ENCODE data around the gene MAD1L1. TPM values are rescaled to one million over a fixed set of nuclear protein-coding genes. Genes with fewer than 3 reads are reported as not detected.

Gene MAD1L1
- total RNA-seq, 2 experiments from 2014 or later = 40.0 to 44.7 TPM

DNA sequence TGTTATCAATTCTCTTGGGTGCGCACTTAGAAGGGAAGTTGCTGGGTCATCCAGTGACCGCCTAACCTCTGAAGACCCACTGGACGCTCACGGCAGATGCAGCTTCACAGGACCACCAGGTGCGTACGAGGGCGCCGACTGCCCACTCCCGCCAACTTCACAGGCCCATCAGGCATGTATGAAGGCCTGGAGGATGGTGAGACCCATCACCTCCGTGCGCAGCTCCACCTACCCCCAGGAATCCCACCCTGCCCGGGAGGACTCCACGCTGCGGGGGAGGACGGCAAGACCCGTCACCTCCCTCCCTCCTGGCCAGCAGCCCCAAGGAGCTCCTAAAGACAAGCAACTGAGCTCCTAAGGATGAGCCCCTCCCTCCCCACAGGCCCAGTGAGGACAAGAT is 146.9 kb downstream of the MAD1L1 start:
- DNase-seq = no peak
- Mint-ChIP-seq H3K27me3 (no peaks in the 10 kb centered on the region), H3K4me1 (ENCODE audit: low read depth) (peaks cover 30% of the 10 kb centered on the region), H3K9me3 (no peaks in the 10 kb centered on the region), H3K4me3 (no peak overlapping the region), H3K27ac (no peak overlapping the region), H3K36me3 (ENCODE audit: low read depth) (peaks cover 3% of the 10 kb centered on the region)
- intact Hi-C loops (cut with micrococcal nuclease) = no loop called here
- ChIA-PET CTCF (interaction anchor here (1.2 to 1.6 kb wide), 2 partner anchors 13 to 34 kb away, joined by 3 to 4 read pairs; no protein-coding TSS in a partner anchor), POLR2A (interaction anchor here (1.6 to 1.7 kb wide), 2 partner anchors 9 to 20 kb away, joined by 5 to 6 read pairs; no protein-coding TSS in a partner anchor)
- no peak for ATAC-seq
- TF ChIP-seq, protein P1, sequence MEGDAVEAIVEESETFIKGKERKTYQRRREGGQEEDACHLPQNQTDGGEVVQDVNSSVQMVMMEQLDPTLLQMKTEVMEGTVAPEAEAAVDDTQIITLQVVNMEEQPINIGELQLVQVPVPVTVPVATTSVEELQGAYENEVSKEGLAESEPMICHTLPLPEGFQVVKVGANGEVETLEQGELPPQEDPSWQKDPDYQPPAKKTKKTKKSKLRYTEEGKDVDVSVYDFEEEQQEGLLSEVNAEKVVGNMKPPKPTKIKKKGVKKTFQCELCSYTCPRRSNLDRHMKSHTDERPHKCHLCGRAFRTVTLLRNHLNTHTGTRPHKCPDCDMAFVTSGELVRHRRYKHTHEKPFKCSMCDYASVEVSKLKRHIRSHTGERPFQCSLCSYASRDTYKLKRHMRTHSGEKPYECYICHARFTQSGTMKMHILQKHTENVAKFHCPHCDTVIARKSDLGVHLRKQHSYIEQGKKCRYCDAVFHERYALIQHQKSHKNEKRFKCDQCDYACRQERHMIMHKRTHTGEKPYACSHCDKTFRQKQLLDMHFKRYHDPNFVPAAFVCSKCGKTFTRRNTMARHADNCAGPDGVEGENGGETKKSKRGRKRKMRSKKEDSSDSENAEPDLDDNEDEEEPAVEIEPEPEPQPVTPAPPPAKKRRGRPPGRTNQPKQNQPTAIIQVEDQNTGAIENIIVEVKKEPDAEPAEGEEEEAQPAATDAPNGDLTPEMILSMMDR (IDR thresholded peaks at IDR 0.05) = no peak

DNA sequence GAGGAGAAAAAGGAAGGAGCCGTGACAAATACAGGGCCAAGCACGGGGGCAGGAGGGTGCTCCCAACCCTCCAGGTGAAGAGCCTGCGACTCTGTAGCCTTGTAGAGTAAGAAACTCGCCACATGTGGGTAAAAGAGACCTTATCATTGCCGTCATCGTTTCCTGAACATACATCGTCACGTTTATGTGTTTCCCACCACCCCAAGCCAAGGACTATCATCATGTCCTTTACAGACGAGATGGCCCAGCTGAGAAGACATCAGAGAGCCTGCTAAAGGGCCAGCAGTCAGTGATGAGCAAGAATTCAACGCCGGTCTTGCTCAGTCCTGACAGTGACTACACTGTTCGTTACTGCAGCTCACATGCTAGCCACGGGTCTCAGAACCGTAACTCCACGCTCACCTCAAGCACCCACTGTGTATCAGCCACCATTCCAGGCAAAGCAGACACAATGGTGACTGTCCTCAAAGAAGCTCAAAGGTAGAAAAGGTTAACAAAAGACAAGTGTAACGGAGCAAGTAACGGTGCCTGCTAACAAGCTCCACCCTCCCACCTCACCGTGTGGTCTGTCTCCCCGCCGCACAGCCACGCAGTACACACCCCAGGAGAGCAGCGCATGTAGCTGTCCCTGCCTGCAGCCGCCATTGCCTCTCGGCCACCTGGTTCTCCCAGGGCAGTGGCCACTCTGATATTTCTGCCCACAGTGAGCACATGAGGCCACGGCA is 147.8 kb downstream of the MAD1L1 start:
- H3K27me3 Mint-ChIP-seq = no peaks in the 10 kb centered on the region
- peaks cover 31% of the 10 kb centered on the region for H3K4me1 Mint-ChIP-seq (ENCODE audit: low read depth)
- ChIA-PET POLR2A (interaction anchor here (1.6 to 1.7 kb wide), 2 partner anchors 10 to 19 kb away, joined by 5 to 6 read pairs; no protein-coding TSS in a partner anchor), CTCF (interaction anchor here (0.9 to 1.6 kb wide), 2 partner anchors 14 to 35 kb away, joined by 3 to 4 read pairs; no protein-coding TSS in a partner anchor)
- TF ChIP-seq, protein P1 (IDR thresholded peaks at IDR 0.05) = no peak
- no peaks in the 10 kb centered on the region for H3K9me3 Mint-ChIP-seq
- intact Hi-C loops (cut with micrococcal nuclease) = no loop called here
- H3K36me3 Mint-ChIP-seq (ENCODE audit: low read depth) = peaks cover 3% of the 10 kb centered on the region
- ATAC-seq (peak; percentile 63), DNase-seq (peak; percentile 34)
- no peak overlapping the region for H3K4me3 Mint-ChIP-seq
- peak overlapping the region; percentile 58 for H3K27ac Mint-ChIP-seq

DNA sequence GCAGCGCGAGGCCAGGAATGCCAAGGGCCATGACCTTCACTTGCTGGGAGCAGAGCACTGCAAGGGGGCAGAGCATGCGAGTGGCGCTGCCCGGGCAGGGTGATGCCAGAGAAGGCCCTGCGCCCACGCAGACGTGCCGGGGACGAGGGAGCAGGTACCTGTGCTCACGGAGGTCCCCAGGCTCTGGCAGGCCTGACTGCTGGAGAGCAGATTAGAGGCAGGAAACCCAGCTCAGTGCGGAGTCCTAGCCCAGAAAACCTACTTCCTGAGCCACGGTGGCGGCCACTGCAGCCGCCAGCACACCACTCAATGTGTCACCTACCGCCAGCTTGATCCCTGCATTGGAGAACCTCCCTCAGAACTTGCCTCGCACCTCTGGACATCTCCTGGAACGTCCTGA is 148.4 kb downstream of the MAD1L1 start:
- ChIA-PET CTCF (interaction anchor here (0.9 to 1.6 kb wide), 2 partner anchors 14 to 36 kb away, joined by 3 to 4 read pairs; no protein-coding TSS in a partner anchor), POLR2A (interaction anchor here (1.7 kb wide), 1 partner anchor 10 kb away, joined by 6 read pairs; no protein-coding TSS in a partner anchor)
- H3K4me3 Mint-ChIP-seq = no peak overlapping the region
- no peaks in the 10 kb centered on the region for H3K27me3 Mint-ChIP-seq
- DNase-seq = peak; percentile 58
- intact Hi-C loops (cut with micrococcal nuclease) = no loop called here
- H3K4me1 Mint-ChIP-seq (ENCODE audit: low read depth) = peaks cover 37% of the 10 kb centered on the region
- H3K27ac Mint-ChIP-seq = peak overlapping the region; percentile 41
- peak; percentile 73 for ATAC-seq
- H3K36me3 Mint-ChIP-seq (ENCODE audit: low read depth) = peaks cover 3% of the 10 kb centered on the region
- TF ChIP-seq, protein P1 (IDR thresholded peaks at IDR 0.05) = no peak
- H3K9me3 Mint-ChIP-seq = no peaks in the 10 kb centered on the region

DNA sequence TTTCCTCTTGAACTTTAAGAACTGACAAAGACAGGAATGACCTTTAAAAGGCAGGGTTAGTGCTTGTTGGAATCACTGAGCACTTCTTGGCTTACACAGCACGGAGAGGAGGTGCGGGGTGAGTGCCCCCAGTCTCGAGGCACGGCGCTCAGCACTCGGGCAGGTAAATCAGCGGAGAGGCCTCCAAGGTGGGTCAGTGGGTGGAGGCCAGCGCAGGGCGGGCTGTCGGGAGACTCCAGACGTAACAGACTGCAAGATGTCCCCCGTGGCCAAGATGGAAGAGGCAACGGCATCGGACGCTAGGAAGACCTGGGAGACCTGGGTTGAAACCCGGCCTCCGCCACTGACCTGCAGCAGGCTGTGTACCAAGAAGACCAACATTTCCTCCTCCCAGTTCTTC is 149.4 kb downstream of the MAD1L1 start:
- ChIA-PET POLR2A (no interaction called here), CTCF (no interaction called here)
- peaks cover 3% of the 10 kb centered on the region for H3K36me3 Mint-ChIP-seq (ENCODE audit: low read depth)
- TF ChIP-seq, protein P1 (IDR thresholded peaks at IDR 0.05) = no peak
- no peak overlapping the region for H3K4me3 Mint-ChIP-seq
- no peak for DNase-seq
- peaks cover 38% of the 10 kb centered on the region for H3K4me1 Mint-ChIP-seq (ENCODE audit: low read depth)
- no peaks in the 10 kb centered on the region for H3K27me3 Mint-ChIP-seq
- intact Hi-C loops (cut with micrococcal nuclease) = no loop called here
- H3K27ac Mint-ChIP-seq = peak overlapping the region; percentile 4
- ATAC-seq = no peak
- H3K9me3 Mint-ChIP-seq = no peaks in the 10 kb centered on the region

Data from activated CD8-positive, alpha-beta T cell treated with anti-CD3 and anti-CD28 coated beads for 36 hours (primary cell).